NCI-H1436 (cell line): Measurements from ENCODE around the gene ZNF100.
"Not testable (repeated sequence)": the region's sequence is repeated elsewhere in the genome, so short reads cannot be mapped to it uniquely, and the experiment has no call there.

ENCODE experiments used
- DNase-seq: peaks from one replicate; lab custom pipeline; 2025; lab: John Stamatoyannopoulos, UW

Gene ZNF100

GRCh38 chr19:21704320-21704719 lies 63.1 kb downstream of the ZNF100 start:
- no peak for DNase-seq

GRCh38 chr19:21699197-21699596 lies 68.2 kb downstream of the ZNF100 start:
- no peak for DNase-seq

GRCh38 chr19:21698215-21698614 lies 69.2 kb downstream of the ZNF100 start:
- DNase-seq = no peak

- DNase-seq = no peak
These were observed 69.7 kb downstream of the ZNF100 start for GRCh38 chr19:21697698-21698097.

GRCh38 chr19:21694171-21694906 lies 73.0 kb downstream of the ZNF100 start:
- DNase-seq = no peak

- no peak for DNase-seq
These were observed 74.0 kb downstream of the ZNF100 start for GRCh38 chr19:21693399-21693798.

- DNase-seq = no peak
These were observed 75.7 kb downstream of the ZNF100 start for GRCh38 chr19:21691661-21692060.

GRCh38 chr19:21688464-21688863 lies 78.9 kb downstream of the ZNF100 start:
- DNase-seq = no peak

- no peak for DNase-seq
These were observed 86.7 kb downstream of the ZNF100 start for GRCh38 chr19:21680671-21681070.

GRCh38 chr19:21680026-21680425 lies 87.4 kb downstream of the ZNF100 start:
- no peak for DNase-seq

GRCh38 chr19:21677696-21678418 lies 89.5 kb downstream of the ZNF100 start:
- DNase-seq = no peak

- DNase-seq = no peak
These were observed 92.9 kb downstream of the ZNF100 start for GRCh38 chr19:21674454-21674853.

- not testable (repeated sequence) for DNase-seq
These were observed 93.9 kb downstream of the ZNF100 start for GRCh38 chr19:21673479-21673878.
